ENCODE measurements around the gene ILF3. TPM values are rescaled to one million over a fixed set of nuclear protein-coding genes. Genes with fewer than 3 reads are reported as not detected.

The ILF3 gene
- 100 to 1,000 TPM; 227 to 298 (median 277) TPM for total RNA-seq (2021; fragmentation: NEBNext Ultra II Directional; extraction: Animal tissue kit (Norgen Biotek cat#: 25700))
- long read RNA-seq, transcript ILF3-202 (18 exons, 3,671 nt) = major isoform, 10 of 122 reads
- long read RNA-seq, partial matches to known transcripts = 79 of 122 reads
- long read RNA-seq, other reads (novel, unspliced or antisense) = 28 of 122 reads

- Mint-ChIP-seq H3K36me3 (ENCODE audit: low read depth) (peaks cover 36% of the 10 kb centered on the region), H3K27me3 (ENCODE audit: insufficient read depth) (no peaks in the 10 kb centered on the region; the same call in 1 of the 2 replicates), H3K9me3 (no peaks in the 10 kb centered on the region), H3K27ac (peak within 1 kb of the TSS; percentile 98), H3K4me3 (peak within 1 kb of the TSS; percentile 92), H3K4me1 (ENCODE audit: low read depth) (peaks cover 21% of the 10 kb centered on the region)
- no peak for TF ChIP-seq CTCF (IDR thresholded peaks at IDR 0.05)
- peak; percentile 100 for DNase-seq
Observed at GRCh38 chr19:10653732-10654609, at the start of gene ILF3. TSS of gene ILF3 (plus strand) at chr19:10654346. CDS start at chr19:10670606, 16,260 bp downstream.

GRCh38 chr19:10604460-10604980, 49.6 kb upstream of the ILF3 start:
- no peak for TF ChIP-seq CTCF (IDR thresholded peaks at IDR 0.05)
- DNase-seq = peak; percentile 10
- Mint-ChIP-seq H3K4me3 (peak overlapping the region; percentile 86; the same call in 1 of the 2 replicates), H3K36me3 (ENCODE audit: low read depth) (0 out of 2 replicates have a peak, but pooled peaks cover 4% of the 10 kb centered on the region), H3K9me3 (no peaks in the 10 kb centered on the region), H3K27ac (peak overlapping the region; percentile 66), H3K4me1 (ENCODE audit: low read depth) (peaks cover 19% of the 10 kb centered on the region), H3K27me3 (ENCODE audit: insufficient read depth) (peaks cover 3% of the 10 kb centered on the region; the same call in 1 of the 2 replicates)

DNA sequence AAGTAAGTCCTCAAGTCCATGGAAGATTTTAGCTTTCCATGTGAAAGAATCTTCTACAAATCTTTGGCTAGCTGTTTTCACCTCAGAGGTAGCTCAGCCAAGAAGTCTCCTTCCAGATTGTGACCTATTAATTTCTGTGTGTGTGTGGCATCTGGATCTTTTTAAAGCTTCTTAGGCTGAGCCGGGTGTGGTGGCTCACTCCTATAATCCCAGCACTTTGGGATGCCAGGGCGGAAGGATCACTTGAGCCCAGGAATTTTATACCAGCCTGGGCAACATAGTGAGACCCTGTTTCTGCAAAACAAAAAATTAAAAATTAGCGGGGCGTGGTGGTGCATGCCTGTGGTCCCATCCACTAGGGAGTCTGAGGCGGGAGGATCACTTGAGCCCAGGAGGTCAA, 42.2 kb upstream of the ILF3 start:
- no peaks in the 10 kb centered on the region; the same call in 1 of the 2 replicates for H3K36me3 Mint-ChIP-seq (ENCODE audit: low read depth)
- no peaks in the 10 kb centered on the region; the same call in 1 of the 2 replicates for H3K27me3 Mint-ChIP-seq (ENCODE audit: insufficient read depth)
- peaks cover 2% of the 10 kb centered on the region for H3K4me1 Mint-ChIP-seq (ENCODE audit: low read depth)
- H3K27ac Mint-ChIP-seq = no peak overlapping the region
- no peak for TF ChIP-seq CTCF (IDR thresholded peaks at IDR 0.05)
- no peak overlapping the region for H3K4me3 Mint-ChIP-seq
- no peak for DNase-seq
- H3K9me3 Mint-ChIP-seq = no peaks in the 10 kb centered on the region

DNA sequence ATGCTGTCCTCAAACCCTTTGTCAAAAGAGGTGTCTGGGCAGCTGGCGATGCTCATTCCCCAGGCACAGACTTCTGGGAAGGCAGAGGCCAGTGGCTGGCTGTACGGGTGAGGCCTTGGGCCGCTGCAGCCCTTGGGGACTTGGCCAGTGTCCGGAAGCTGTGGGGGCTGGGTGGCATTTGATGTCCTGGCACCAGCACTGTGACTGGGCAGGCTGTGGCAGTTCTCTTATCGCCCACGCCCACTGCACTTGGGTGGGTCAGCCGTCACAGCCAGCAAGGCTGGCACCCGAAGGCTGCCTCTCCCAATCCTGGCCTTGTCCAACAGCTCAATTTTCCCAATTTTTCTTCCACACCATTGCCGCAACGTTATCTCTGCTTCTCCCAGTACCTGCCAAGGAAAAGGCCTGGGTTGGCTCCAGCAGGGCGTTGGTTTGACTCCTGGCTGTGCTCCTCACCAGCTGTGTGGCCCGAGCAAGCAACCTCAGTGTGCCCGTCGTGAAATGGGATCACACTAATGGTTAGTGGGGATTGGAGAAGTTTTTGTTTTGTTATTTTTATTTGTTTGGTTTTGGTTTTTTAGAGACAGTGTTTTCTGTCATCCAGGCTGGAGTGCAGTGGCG, 41.5 kb upstream of the ILF3 start:
- Mint-ChIP-seq H3K27ac (no peak overlapping the region), H3K36me3 (ENCODE audit: low read depth) (peaks cover 5% of the 10 kb centered on the region), H3K4me3 (no peak overlapping the region), H3K4me1 (ENCODE audit: low read depth) (peaks cover 9% of the 10 kb centered on the region), H3K27me3 (ENCODE audit: insufficient read depth) (no peaks in the 10 kb centered on the region; the same call in 1 of the 2 replicates), H3K9me3 (no peaks in the 10 kb centered on the region)
- no peak for DNase-seq
- no peak for TF ChIP-seq CTCF (IDR thresholded peaks at IDR 0.05)

GRCh38 chr19:10615429-10616023, 38.6 kb upstream of the ILF3 start:
- Mint-ChIP-seq H3K27me3 (ENCODE audit: insufficient read depth) (no peaks in the 10 kb centered on the region; the same call in 1 of the 2 replicates), H3K4me1 (ENCODE audit: low read depth) (peaks cover 17% of the 10 kb centered on the region), H3K36me3 (ENCODE audit: low read depth) (peaks cover 8% of the 10 kb centered on the region), H3K4me3 (no peak overlapping the region), H3K27ac (peak overlapping the region; percentile 54), H3K9me3 (no peaks in the 10 kb centered on the region)
- no peak for DNase-seq
- no peak for TF ChIP-seq CTCF (IDR thresholded peaks at IDR 0.05)

All from HFFc6 (cell line).